K562 (cell line): ENCODE measurements around the gene DOCK1. TPM values are rescaled to one million over a fixed set of nuclear protein-coding genes. Genes with fewer than 3 reads are reported as not detected.

Source experiments
- ATAC-seq: fragments of 200-7000 bp; cut with Tn5 transposase; 3 replicates; pipeline ENCODE4 v1.9.1; 2020; ENCODE audit warnings: moderate library complexity
- BruUV-seq: library from RNA; stranded (reverse); fragments of 400-500 nt; replicated peaks from 2 replicates; lab custom pipeline; 2021; lab: Mats Ljungman, UMichigan
- CTCF ChIA-PET: fragments of 300-600 bp; formaldehyde crosslinking; extraction: SDS; loops from one replicate; lab custom pipeline; 2021; ENCODE audit warnings: low intra/inter-chr PET ratio; lab: Yijun Ruan, JAX
- POLR2A ChIA-PET: fragments of 300-600, 350-650 bp; sonication (Branson Sonifier 250); formaldehyde crosslinking; extraction: SDS; loops from one replicate; lab custom pipeline; 2021; ENCODE audit warnings: antibody characterized with exemption, inconsistent platforms; lab: Yijun Ruan, JAX
- DNase-seq, 4 experiments: peaks; one replicate each; pipeline versions ENCODE4 v3.0.0 to v3.0.0-alpha.2; 2011 to 2018; ENCODE audit warnings: low spot score in 3 of 4, mixed read lengths in 3 of 4; ENCODE audit errors: extremely low read depth in 1 of 4
- FAIRE-seq: peaks from 2 replicates; lab custom pipeline; 2011; peaks lifted over from hg19 to GRCh38; lab: Jason Lieb, UNC
- H2AFZ ChIP-seq: 2 replicates; pipeline ENCODE4 v1.6.0; 2011; ENCODE audit warnings: low read depth, low read length, control low read depth, inconsistent platforms
- H3K27ac ChIP-seq: fragments of 200-600 bp; 3 replicates; pipeline ENCODE4 v1.8.0; 2011; ENCODE audit warnings: low read depth, mild to moderate bottlenecking, control low read depth, inconsistent platforms, low read length, moderate library complexity, mixed read lengths; ENCODE audit errors: extremely low read depth
- H3K27me3 ChIP-seq, 2 experiments: fragments of 300-600 bp in 1 of 2; 2 replicates in 1 of 2; 3 replicates in 1 of 2; pipeline versions ENCODE4 v1.6.0 to v1.8.0; 2011; ENCODE audit warnings: inconsistent platforms in 2 of 2, low read length in 2 of 2, mild to moderate bottlenecking in 1 of 2, mixed read lengths in 1 of 2, moderate library complexity in 1 of 2; ENCODE audit not compliant: control insufficient read depth in 2 of 2, insufficient read depth in 2 of 2
- H3K36me3 ChIP-seq: fragments of 300-600 bp; 3 replicates; pipeline ENCODE4 v1.8.0; 2011; ENCODE audit warnings: mild to moderate bottlenecking, low read length, inconsistent platforms; ENCODE audit not compliant: control insufficient read depth, insufficient read depth
- H3K4me1 ChIP-seq, 2 experiments: fragments of 200-600 bp in 1 of 2; replicated peaks in 1 of 2; 2 replicates in 1 of 2; 3 replicates in 1 of 2; pipeline versions ENCODE4 v1.5.1 to v1.8.0; 2011; ENCODE audit warnings: inconsistent platforms in 2 of 2, low read length in 2 of 2, mild to moderate bottlenecking in 1 of 2, mixed read lengths in 1 of 2, moderate library complexity in 1 of 2; ENCODE audit not compliant: control insufficient read depth in 2 of 2, insufficient read depth in 2 of 2
- H3K4me2 ChIP-seq: 2 replicates; pipeline ENCODE4 v1.6.1; 2011; ENCODE audit warnings: low read length, control low read depth, inconsistent platforms, mixed read lengths; ENCODE audit not compliant: insufficient read depth
- H3K4me3 ChIP-seq: fragments of 200-600 bp; sonication (generic), shearing (Covaris generic); 2 replicates; pipeline ENCODE4 v1.5.1; 2016; ENCODE audit warnings: control low read depth, inconsistent platforms
- H3K79me2 ChIP-seq: fragments of 200-600 bp; 3 replicates; pipeline ENCODE4 v1.8.0; 2011; ENCODE audit warnings: low read length, inconsistent platforms; ENCODE audit not compliant: control insufficient read depth, insufficient read depth
- H3K9ac ChIP-seq, 2 experiments: 2 replicates each; pipeline versions ENCODE4 v1.6.0 to v1.6.1; 2011; ENCODE audit warnings: low read depth in 2 of 2, low read length in 2 of 2, control low read depth in 1 of 2, inconsistent platforms in 1 of 2, mild to moderate bottlenecking in 1 of 2, mixed read lengths in 1 of 2; ENCODE audit not compliant: insufficient read depth in 1 of 2
- H3K9me1 ChIP-seq: one replicate; pipeline ENCODE4 v1.6.0; 2011; ENCODE audit warnings: inconsistent platforms, mild to moderate bottlenecking, low read length, moderate library complexity; ENCODE audit not compliant: control insufficient read depth, insufficient read depth
- H3K9me3 ChIP-seq: replicated peaks from 2 replicates; pipeline ENCODE4 v1.5.1; 2011; ENCODE audit warnings: low read depth, low read length, inconsistent platforms; ENCODE audit not compliant: control insufficient read depth, insufficient read depth
- H4K20me1 ChIP-seq: replicated peaks from 2 replicates; pipeline ENCODE4 v1.6.1; 2011; ENCODE audit warnings: low read length, inconsistent platforms, mixed read lengths; ENCODE audit not compliant: control insufficient read depth, insufficient read depth
- CBX8 ChIP-seq: fragments of 200-600 bp; sonication (generic); IDR thresholded peaks from 2 replicates; pipeline ENCODE4 v1.6.1; 2012; ENCODE audit warnings: borderline replicate concordance, mixed run types, low read depth, mild to moderate bottlenecking, moderate library complexity, mixed read lengths, low read length, control low read depth, inconsistent platforms; ENCODE audit not compliant: poor library complexity, severe bottlenecking; ENCODE audit errors: extremely low read depth
- EZH2 ChIP-seq: IDR thresholded peaks from 2 replicates; pipeline ENCODE4 v1.6.1; 2012; ENCODE audit warnings: low read depth, mild to moderate bottlenecking, inconsistent platforms, low read length, borderline replicate concordance
- MAX ChIP-seq: sonication (generic); formaldehyde crosslinking; IDR thresholded peaks from 2 replicates; pipeline ENCODE4 v1.9.0; 2022; ENCODE audit warnings: mild to moderate bottlenecking, missing genetic modification reagents
- MCM5 ChIP-seq: fragments of 450-650 bp; IDR thresholded peaks from 2 replicates; pipeline ENCODE4 v1.6.1; 2016; ENCODE audit warnings: low read depth
- MNT ChIP-seq, 2 experiments: fragments of 450-650 bp; conservative IDR thresholded peaks; 2 replicates each; pipeline ENCODE4 v1.6.1; 2017; ENCODE audit warnings: mild to moderate bottlenecking in 2 of 2, moderate library complexity in 2 of 2
- NCOR1 ChIP-seq: fragments of 450-650 bp; IDR thresholded peaks from 2 replicates; pipeline ENCODE4 v1.6.1; 2016; ENCODE audit warnings: mild to moderate bottlenecking, moderate library complexity
- NFATC3 ChIP-seq: fragments of 450-650 bp; IDR thresholded peaks from 2 replicates; pipeline ENCODE4 v1.6.1; 2017; ENCODE audit warnings: mild to moderate bottlenecking
- NKRF ChIP-seq: fragments of 450-650 bp; IDR thresholded peaks from 2 replicates; pipeline ENCODE4 v1.6.1; 2016; ENCODE audit warnings: borderline replicate concordance
- RFX1 ChIP-seq: fragments of 450-650 bp; IDR thresholded peaks from 2 replicates; pipeline ENCODE4 v1.6.1; 2016; ENCODE audit warnings: mild to moderate bottlenecking, moderate library complexity
- YY1 ChIP-seq, 3 experiments: IDR thresholded peaks; 2 replicates each; pipeline ENCODE4 v1.6.1; 2011; ENCODE audit warnings: low read length in 2 of 3, mild to moderate bottlenecking in 2 of 3, moderate library complexity in 2 of 3, borderline replicate concordance in 1 of 3, control low read depth in 1 of 3, low read depth in 1 of 3; ENCODE audit not compliant: insufficient read depth in 3 of 3, insufficient replicate concordance in 2 of 3, control insufficient read depth in 1 of 3, insufficient read length in 1 of 3; ENCODE audit errors: extremely low read depth in 1 of 3
- ZFP1 ChIP-seq: fragments of 450-650 bp; formaldehyde crosslinking; IDR thresholded peaks from 2 replicates; pipeline ENCODE4 v1.4.0; 2020; ENCODE audit warnings: mild to moderate bottlenecking, mixed read lengths
- WGBS: fragments of 100-300 bp; shearing (Covaris generic); methylation state at CpG from one replicate; pipeline ENCODE4 v1.1.6; 2016; ENCODE audit warnings: low coverage, mixed read lengths; ENCODE audit not compliant: insufficient coverage; ENCODE audit errors: missing lambda C conversion rate; 5-methylcytosine and 5-hydroxymethylcytosine counted together
- in situ Hi-C: fragments of 300-500 bp; cut with MboI; formaldehyde crosslinking; loops from 4 replicates; pipeline ENCODE4 v1.15.0; 2018; ENCODE audit warnings: inconsistent platforms, mixed read lengths
- intact Hi-C: fragments of 100-400 bp; cut with micrococcal nuclease; formaldehyde crosslinking; loops from 2 replicates; pipeline ENCODE4 v1.14.2; 2022
- polyA plus RNA-seq, 8 experiments: library from polyadenylated mRNA; depleted of rRNA in 4 of 8; stranded (reverse) in 5 of 8; unstranded in 3 of 8; fragments of >200 nt; fragmentation: Nextera tagmentation in 2 of 8; fragmentation: Illumina TruSeq in 1 of 8; extraction: Ambion mirVana in 2 of 8; extraction: Trizol in 1 of 8; gene quantifications; 2 replicates each; pipeline versions ENCODE4 v1.2.1 to v1.2.3, GENCODE V29; 2011 to 2014; ENCODE audit warnings: inconsistent platforms in 1 of 8, missing spikeins in 1 of 8
- total RNA-seq, 7 experiments: library from RNA; depleted of rRNA in 6 of 7; stranded (reverse); fragments of >200 nt in 6 of 7; fragmentation: Illumina TruSeq in 2 of 7; extraction: Trizol in 2 of 7; gene quantifications; 2 replicates each; pipeline versions ENCODE4 v1.2.1 to v1.2.3, GENCODE V29; 2011 to 2021; ENCODE audit warnings: low replicate concordance in 1 of 7

The DOCK1 gene
- total and polyA plus RNA-seq, 9 of the 15 experiments (the other 6 are each of a cell fraction or from before 2014, with no cell fraction given): 0.31 TPM; not detected in 8

GRCh38 chr10:127198721-127199120 is 293.5 kb downstream of the DOCK1 start:
- TF ChIP-seq NFATC3: no peak
- no peak for TF ChIP-seq MNT (conservative IDR thresholded peaks at IDR 0.05)
- TF ChIP-seq ZFP1 (CRISPR knock-in tag): no peak
- no peak overlapping the region for H3K9ac ChIP-seq
- H3K4me3 ChIP-seq: no peak overlapping the region
- 0% methylated on average over 1 of the region's 2 CpGs for WGBS
- no peaks in the 10 kb centered on the region for H3K9me3 ChIP-seq
- H3K27ac ChIP-seq: no peak overlapping the region
- intact Hi-C loops: no loop called here
- H3K9me1 ChIP-seq: no peaks in the 10 kb centered on the region
- H4K20me1 ChIP-seq: no peaks in the 10 kb centered on the region
- H3K27me3 ChIP-seq: no peaks in the 10 kb centered on the region
- CTCF ChIA-PET: no interaction called here
- H3K79me2 ChIP-seq: no peaks in the 10 kb centered on the region
- DNase-seq (no peak), FAIRE-seq (no peak), ATAC-seq (no peak)
- no peak overlapping the region for H3K4me2 ChIP-seq
- H3K4me1 ChIP-seq: no peaks in the 10 kb centered on the region
- BruUV-seq: no TSS peak
- no peak overlapping the region for H2AFZ ChIP-seq
- in situ Hi-C loops: no loop called here
- POLR2A ChIA-PET: no interaction called here
- H3K36me3 ChIP-seq: no peaks in the 10 kb centered on the region

- Histone ChIP-seq H3K79me2 (no peaks in the 10 kb centered on the region), H4K20me1 (no peaks in the 10 kb centered on the region), H3K4me3 (no peak overlapping the region), H3K4me2 (no peak overlapping the region), H3K9me3 (no peaks in the 10 kb centered on the region), H3K36me3 (no peaks in the 10 kb centered on the region), H3K27ac (no peak overlapping the region), H3K4me1 (no peaks in the 10 kb centered on the region), H3K27me3 (no peaks in the 10 kb centered on the region)
- BruUV-seq: no TSS peak
- POLR2A ChIA-PET: no interaction called here
- FAIRE-seq: no peak
- TF ChIP-seq MAX (CRISPR knock-in tag) (no peak), YY1 (IDR thresholded peaks at IDR 0.05; ENCODE audit: borderline replicate concordance in 1 of 3, control insufficient read depth in 1 of 3, extremely low read depth in 1 of 3, insufficient read depth in 3 of 3, insufficient read length in 1 of 3, insufficient replicate concordance in 2 of 3, low read depth in 1 of 3, low read length in 2 of 3) (no peak), NKRF (no peak), NCOR1 (no peak), RFX1 (no peak), EZH2 (no peak), MCM5 (no peak), CBX8 (no peak)
- TF ChIP-seq, all 486 proteins: peak for 0
- H3K9me1 ChIP-seq: no peaks in the 10 kb centered on the region
- intact Hi-C loops (no loop called here), in situ Hi-C loops (no loop called here)
- no peak overlapping the region for H2AFZ ChIP-seq
- DNase-seq: no peak
- H3K9ac ChIP-seq: no peak overlapping the region
- CTCF ChIA-PET: no interaction called here
- ATAC-seq: no peak
- 4% methylated on average over 6 of the region's 8 CpGs for WGBS
Measured at GRCh38 chr10:127200646-127201045, 295.4 kb downstream of the DOCK1 start.
